Lung (tissue), 12 donors: ENCODE measurements around the gene TTC31. TPM values are rescaled to one million over a fixed set of nuclear protein-coding genes. Genes with fewer than 3 reads are reported as not detected.
A peak's percentile ranks its signal among the peaks of the same experiment; 100 is the strongest.

Source experiments
- ATAC-seq: fragments of 200-7000 bp; cut with Tn5 transposase; one replicate; pipeline ENCODE4 v1.9.1; 2020; ENCODE audit warnings: moderate number of reproducible peaks; ENCODE audit not compliant: insufficient read depth, low FRiP score
- DNase-seq, 3 donors: peaks; one replicate each; pipeline ENCODE4 v3.0.0-alpha.2; 2013 to 2017
- H3K27ac ChIP-seq, 2 donors: one replicate each; pipeline ENCODE4 v1.5.1; 2013; ENCODE audit warnings: mild to moderate bottlenecking in 2 of 2, moderate library complexity in 2 of 2, control low read depth in 1 of 2, inconsistent platforms in 1 of 2, low read depth in 1 of 2, low read length in 1 of 2
- H3K27me3 ChIP-seq, 3 donors: one replicate each; pipeline ENCODE4 v1.5.1; 2013; ENCODE audit warnings: low read length in 2 of 3; ENCODE audit not compliant: control insufficient read depth in 3 of 3, insufficient read depth in 3 of 3
- H3K36me3 ChIP-seq, 4 donors: one replicate each; pipeline ENCODE4 v1.5.1; 2013; ENCODE audit warnings: low read length in 4 of 4, mild to moderate bottlenecking in 1 of 4, moderate library complexity in 1 of 4; ENCODE audit not compliant: control insufficient read depth in 4 of 4, insufficient read depth in 4 of 4
- H3K4me1 ChIP-seq, 5 donors: one replicate each; pipeline ENCODE4 v1.5.1; 2013; ENCODE audit warnings: low read length in 5 of 5, mild to moderate bottlenecking in 2 of 5, moderate library complexity in 1 of 5; ENCODE audit not compliant: control insufficient read depth in 5 of 5, insufficient read depth in 5 of 5
- H3K4me3 ChIP-seq: one replicate; pipeline ENCODE4 v1.5.1; 2013; ENCODE audit warnings: mild to moderate bottlenecking, control low read depth, moderate library complexity
- H3K9ac ChIP-seq, 2 donors: one replicate each; pipeline ENCODE4 v1.5.1; 2013; ENCODE audit warnings: low read length in 2 of 2, control low read depth in 1 of 2; ENCODE audit not compliant: insufficient read depth in 1 of 2
- H3K9me3 ChIP-seq, 4 donors: one replicate each; pipeline ENCODE4 v1.5.1; 2013; ENCODE audit warnings: low read length in 3 of 4, mild to moderate bottlenecking in 1 of 4, moderate library complexity in 1 of 4; ENCODE audit not compliant: control insufficient read depth in 4 of 4, insufficient read depth in 3 of 4
- CTCF ChIP-seq: IDR thresholded peaks from 2 replicates; pipeline ENCODE4 v1.5.1; 2012; ENCODE audit warnings: mild to moderate bottlenecking; ENCODE audit errors: control extremely low read depth, extremely low read depth
- WGBS, 2 donors: extraction: QIAGEN DNeasy Blood & Tissue Kit; methylation state at CpG; one replicate each; pipeline ENCODE4 v1.1.7; 2013; 5-methylcytosine and 5-hydroxymethylcytosine counted together
- polyA plus RNA-seq, 2 donors: library from polyadenylated mRNA; stranded (reverse); fragments of 200-250 nt; gene quantifications; one replicate each; pipeline ENCODE4 v1.2.1, GENCODE V29; 2013
- total RNA-seq, 2 donors: library from RNA; depleted of rRNA in 1 of 2; stranded (reverse); fragments of >200 nt in 1 of 2; gene quantifications; one replicate each; pipeline ENCODE4 v1.2.1, GENCODE V29; 2014 to 2021
- donor health status: control.
- donor health status: control.
- donor health status: Bipolar disorder and iron deficiency.
- donor health status: healthy.
- donor health status: DM: yes; HTN: yes; CAD: no.

The TTC31 gene
- total and polyA plus RNA-seq, 4 donors: 13.7 to 23.7 (median 20.0) TPM

GRCh38 chr2:74502147-74502719 lies 19.4 kb downstream of the TTC31 start:
- no peak for ATAC-seq
- peaks cover 5 to 45% (median 14%) of the 10 kb centered on the region in 5 donors for H3K4me1 ChIP-seq
- peaks cover 0 to 77% (median 71%) of the 10 kb centered on the region in 3 donors for H3K27me3 ChIP-seq

GRCh38 chr2:74502720-74503505 lies 20.0 kb downstream of the TTC31 start:
- no peak for TF ChIP-seq CTCF
- WGBS, 2 donors: 1% methylated on average over 65 to 67 of the region's 67 CpGs

More at GRCh38 chr2:74502147-74502719, 19.4 kb downstream of the TTC31 start:
- no peak for TF ChIP-seq CTCF
- WGBS, 2 donors: 12 to 16% methylated on average over 32 of the region's 32 CpGs
- peak overlapping the region; percentile 73 to 75 for H3K27ac ChIP-seq
- no peak overlapping the region for H3K9ac ChIP-seq
- peaks cover 0 to 2% (median 0%) of the 10 kb centered on the region in 4 donors for H3K9me3 ChIP-seq
- peak overlapping the region; percentile 56 for H3K4me3 ChIP-seq
- peaks cover 0 to 14% (median 7%) of the 10 kb centered on the region in 4 donors for H3K36me3 ChIP-seq
- DNase-seq: peak in 2 of 3 donors; percentile 23 to 39

GRCh38 chr2:74503506-74504475 lies 20.9 kb downstream of the TTC31 start:
- Histone ChIP-seq H3K9me3 (peaks cover 0 to 2% (median 0%) of the 10 kb centered on the region in 4 donors), H3K27ac (peak overlapping the region; percentile 73 to 75), H3K4me3 (peak overlapping the region; percentile 56), H3K27me3 (peaks cover 0 to 66% (median 63%) of the 10 kb centered on the region in 3 donors), H3K36me3 (peaks cover 0 to 14% (median 8%) of the 10 kb centered on the region in 4 donors), H3K9ac (no peak overlapping the region), H3K4me1 (peaks cover 6 to 40% (median 14%) of the 10 kb centered on the region in 5 donors)
- DNase-seq: peak in 1 of 3 donors; percentile 11
- TF ChIP-seq CTCF: no peak
- WGBS, 2 donors: 57 to 66% methylated on average over 44 to 45 of the region's 45 CpGs
- ATAC-seq: no peak

More at GRCh38 chr2:74502720-74503505, 20.0 kb downstream of the TTC31 start:
- ATAC-seq (peak; percentile 66), DNase-seq (peak; percentile 71 to 84 (median 76))
- Histone ChIP-seq H3K27me3 (peaks cover 0 to 70% (median 65%) of the 10 kb centered on the region in 3 donors), H3K9ac (no peak overlapping the region), H3K27ac (peak overlapping the region; percentile 73 to 75), H3K9me3 (peaks cover 0 to 2% (median 0%) of the 10 kb centered on the region in 4 donors), H3K4me1 (peaks cover 5 to 40% (median 14%) of the 10 kb centered on the region in 5 donors), H3K4me3 (peak overlapping the region; percentile 56), H3K36me3 (peaks cover 0 to 14% (median 8%) of the 10 kb centered on the region in 4 donors)
